Measurements from ENCODE around the gene PDE4B. TPM values are rescaled to one million over a fixed set of nuclear protein-coding genes. Genes with fewer than 3 reads are reported as not detected.
A peak's percentile ranks its signal among the peaks of the same experiment; 100 is the strongest.
"Not testable (repeated sequence)": the region's sequence is repeated elsewhere in the genome, so short reads cannot be mapped to it uniquely, and the experiment has no call there.

PDE4B gene
- polyA plus RNA-seq, 3 donors from 2014 or later = 7.4 to 25.1 (median 18.9) TPM

GRCh38 chr1:66320231-66320630 lies 527.5 kb downstream of the PDE4B start:
- no peak overlapping the region for H3K4me3 Mint-ChIP-seq
- no peak for DNase-seq
- H3K36me3 Mint-ChIP-seq = no peaks in the 10 kb centered on the region
- H3K27ac Mint-ChIP-seq = no peak overlapping the region
- peaks cover 6 to 14% of the 10 kb centered on the region in 2 donors for H3K4me1 Mint-ChIP-seq
- peaks cover 0 to 2% (median 0%) of the 10 kb centered on the region in 6 donors for H3K9me3 Mint-ChIP-seq
- peaks cover 0 to 3% (median 2%) of the 10 kb centered on the region in 3 donors for H3K27me3 Mint-ChIP-seq (ENCODE audit: low read depth in 3 of 3)

- not testable (repeated sequence) for H3K27ac Mint-ChIP-seq; H3K4me3 Mint-ChIP-seq; H3K9me3 Mint-ChIP-seq; H3K27me3 Mint-ChIP-seq (ENCODE audit: low read depth in 3 of 3); H3K4me1 Mint-ChIP-seq; H3K36me3 Mint-ChIP-seq; DNase-seq
Measured at GRCh38 chr1:66322462-66322861, 529.8 kb downstream of the PDE4B start.

- H3K4me3 Mint-ChIP-seq = no peak overlapping the region
Measured at GRCh38 chr1:66323958-66324625, 531.4 kb downstream of the PDE4B start.

GRCh38 chr1:66325594-66326380 lies 533.1 kb downstream of the PDE4B start:
- Mint-ChIP-seq H3K9me3 (no peaks in the 10 kb centered on the region), H3K4me3 (no peak overlapping the region), H3K4me1 (peaks cover 12 to 26% of the 10 kb centered on the region in 2 donors), H3K27ac (peak overlapping the region in 1 of 6 donors; percentile 13), H3K36me3 (no peaks in the 10 kb centered on the region), H3K27me3 (ENCODE audit: low read depth in 3 of 3) (peaks cover 3 to 8% (median 6%) of the 10 kb centered on the region in 3 donors)
- DNase-seq = no peak

More at GRCh38 chr1:66323958-66324625, 531.4 kb downstream of the PDE4B start:
- H3K9me3 Mint-ChIP-seq = peaks cover 0 to 2% (median 0%) of the 10 kb centered on the region in 6 donors
- DNase-seq = no peak
- no peaks in the 10 kb centered on the region for H3K36me3 Mint-ChIP-seq
- peaks cover 0 to 9% of the 10 kb centered on the region in 2 donors for H3K4me1 Mint-ChIP-seq
- peaks cover 0 to 1% (median 0%) of the 10 kb centered on the region in 3 donors for H3K27me3 Mint-ChIP-seq (ENCODE audit: low read depth in 3 of 3)
- peak overlapping the region in 1 of 6 donors; percentile 13 for H3K27ac Mint-ChIP-seq

- H3K27me3 Mint-ChIP-seq (ENCODE audit: low read depth in 3 of 3) = peaks cover 4 to 9% (median 7%) of the 10 kb centered on the region in 3 donors
- no peak overlapping the region for H3K4me3 Mint-ChIP-seq
- H3K9me3 Mint-ChIP-seq = no peaks in the 10 kb centered on the region
- no peak for DNase-seq
- H3K4me1 Mint-ChIP-seq = peaks cover 18 to 37% of the 10 kb centered on the region in 2 donors
- no peaks in the 10 kb centered on the region for H3K36me3 Mint-ChIP-seq
- peak overlapping the region in 1 of 6 donors; percentile 74 for H3K27ac Mint-ChIP-seq
Measured at GRCh38 chr1:66326867-66327266, 534.2 kb downstream of the PDE4B start.

GRCh38 chr1:66327588-66327987 lies 534.9 kb downstream of the PDE4B start:
- Mint-ChIP-seq H3K4me1 (peaks cover 24 to 44% of the 10 kb centered on the region in 2 donors), H3K4me3 (no peak overlapping the region), H3K27me3 (ENCODE audit: low read depth in 3 of 3) (peaks cover 4 to 9% (median 7%) of the 10 kb centered on the region in 3 donors), H3K9me3 (no peaks in the 10 kb centered on the region), H3K36me3 (no peaks in the 10 kb centered on the region), H3K27ac (no peak overlapping the region)
- no peak for DNase-seq

GRCh38 chr1:66328896-66329295 lies 536.2 kb downstream of the PDE4B start:
- Mint-ChIP-seq H3K9me3 (no peaks in the 10 kb centered on the region), H3K27ac (peak overlapping the region in 2 of 6 donors; percentile 43 to 99), H3K4me1 (peaks cover 35 to 57% of the 10 kb centered on the region in 2 donors), H3K27me3 (ENCODE audit: low read depth in 3 of 3) (peaks cover 4 to 9% (median 7%) of the 10 kb centered on the region in 3 donors), H3K36me3 (no peaks in the 10 kb centered on the region), H3K4me3 (no peak overlapping the region)
- DNase-seq = no peak

- H3K9me3 Mint-ChIP-seq = no peaks in the 10 kb centered on the region
- H3K4me3 Mint-ChIP-seq = peak overlapping the region; percentile 49 to 100 (median 92)
- H3K27ac Mint-ChIP-seq = peak overlapping the region; percentile 73 to 99 (median 94)
- H3K4me1 Mint-ChIP-seq = peaks cover 46 to 71% of the 10 kb centered on the region in 2 donors
- peaks cover 0 to under 1% (median 0%) of the 10 kb centered on the region in 3 donors for H3K36me3 Mint-ChIP-seq
- peak; percentile 72 to 83 (median 78) for DNase-seq
- H3K27me3 Mint-ChIP-seq (ENCODE audit: low read depth in 3 of 3) = peaks cover 4 to 11% (median 7%) of the 10 kb centered on the region in 3 donors
Measured at GRCh38 chr1:66330722-66331141, 538.0 kb downstream of the PDE4B start.

GRCh38 chr1:66331658-66332547 lies 539.2 kb downstream of the PDE4B start:
- H3K36me3 Mint-ChIP-seq = peaks cover 0 to 5% (median 0%) of the 10 kb centered on the region in 3 donors
- peak overlapping the region; percentile 89 to 100 (median 92) for H3K4me3 Mint-ChIP-seq
- DNase-seq = peak; percentile 24 to 48 (median 46)
- no peaks in the 10 kb centered on the region for H3K9me3 Mint-ChIP-seq
- peak overlapping the region; percentile 73 to 99 (median 87) for H3K27ac Mint-ChIP-seq
- H3K27me3 Mint-ChIP-seq (ENCODE audit: low read depth in 3 of 3) = peaks cover 4 to 17% (median 11%) of the 10 kb centered on the region in 3 donors
- H3K4me1 Mint-ChIP-seq = peaks cover 58 to 81% of the 10 kb centered on the region in 2 donors

GRCh38 chr1:66332548-66332901 lies 539.8 kb downstream of the PDE4B start:
- H3K27me3 Mint-ChIP-seq (ENCODE audit: low read depth in 3 of 3) = peaks cover 4 to 17% (median 14%) of the 10 kb centered on the region in 3 donors
- peak overlapping the region; percentile 73 to 99 (median 87) for H3K27ac Mint-ChIP-seq
- H3K9me3 Mint-ChIP-seq = no peaks in the 10 kb centered on the region
- peaks cover 0 to 5% (median 0%) of the 10 kb centered on the region in 3 donors for H3K36me3 Mint-ChIP-seq
- H3K4me1 Mint-ChIP-seq = peaks cover 59 to 87% of the 10 kb centered on the region in 2 donors
- DNase-seq = no peak
- H3K4me3 Mint-ChIP-seq = peak overlapping the region; percentile 89 to 100 (median 92)

GRCh38 chr1:66333466-66334199 lies 540.9 kb downstream of the PDE4B start:
- no peak for DNase-seq
- Mint-ChIP-seq H3K4me1 (peaks cover 59 to 89% of the 10 kb centered on the region in 2 donors), H3K4me3 (peak overlapping the region; percentile 89 to 100 (median 92)), H3K27ac (peak overlapping the region; percentile 68 to 99 (median 85)), H3K36me3 (peaks cover 0 to 5% (median 0%) of the 10 kb centered on the region in 3 donors), H3K27me3 (ENCODE audit: low read depth in 3 of 3) (peaks cover 4 to 17% (median 14%) of the 10 kb centered on the region in 3 donors), H3K9me3 (no peaks in the 10 kb centered on the region)

- Mint-ChIP-seq H3K27ac (peak overlapping the region in 3 of 6 donors; percentile 51 to 99 (median 97)), H3K9me3 (no peaks in the 10 kb centered on the region), H3K36me3 (peaks cover 0 to 5% (median 0%) of the 10 kb centered on the region in 3 donors), H3K4me3 (peak overlapping the region; percentile 89 to 100 (median 92)), H3K27me3 (ENCODE audit: low read depth in 3 of 3) (peaks cover 4 to 17% (median 14%) of the 10 kb centered on the region in 3 donors), H3K4me1 (peaks cover 59 to 85% of the 10 kb centered on the region in 2 donors)
- no peak for DNase-seq
Measured at GRCh38 chr1:66334318-66334717, 541.6 kb downstream of the PDE4B start.

Measured in immature natural killer cell (primary cell).